Hematopoietic multipotent progenitor cell treated with erythropoietin and hydrocortisone succinate and interleukin-3 and kit ligand, for 17 days (in vitro differentiated cells): ENCODE results near the gene KIRREL3.

Experiments used
- DNase-seq: peaks from one replicate; pipeline ENCODE4 v3.0.0-alpha.2; 2015; ENCODE audit warnings: low spot score

KIRREL3 gene

DNA sequence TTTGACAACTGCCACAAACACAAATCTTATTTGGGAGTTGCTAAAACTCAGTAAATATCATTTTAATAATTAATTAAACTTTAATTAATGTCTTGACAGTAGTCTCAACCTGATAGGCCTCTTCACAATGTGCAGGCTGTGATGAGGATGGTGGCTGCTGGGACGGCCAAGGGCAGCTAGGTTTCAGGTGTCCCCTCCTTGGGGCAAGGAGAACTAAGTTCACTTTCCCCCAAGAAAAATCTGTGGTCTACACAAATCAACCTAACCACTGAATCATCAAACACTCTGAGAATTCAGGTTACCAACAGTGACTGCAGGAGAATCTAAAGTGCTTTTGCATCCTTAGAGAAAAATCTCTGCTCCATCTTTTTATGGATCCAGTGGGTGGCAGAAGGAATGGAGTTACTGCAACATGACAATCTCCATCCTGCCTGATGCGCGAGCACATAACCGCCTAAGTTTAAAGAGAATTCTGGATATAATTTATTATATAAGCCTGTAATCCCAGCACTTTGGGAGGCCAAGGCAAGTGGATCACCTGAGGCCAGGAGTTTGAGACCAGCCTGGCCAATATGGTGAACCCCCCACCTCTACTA lies 289.7 kb downstream of the KIRREL3 start:
- no peak for DNase-seq

DNA sequence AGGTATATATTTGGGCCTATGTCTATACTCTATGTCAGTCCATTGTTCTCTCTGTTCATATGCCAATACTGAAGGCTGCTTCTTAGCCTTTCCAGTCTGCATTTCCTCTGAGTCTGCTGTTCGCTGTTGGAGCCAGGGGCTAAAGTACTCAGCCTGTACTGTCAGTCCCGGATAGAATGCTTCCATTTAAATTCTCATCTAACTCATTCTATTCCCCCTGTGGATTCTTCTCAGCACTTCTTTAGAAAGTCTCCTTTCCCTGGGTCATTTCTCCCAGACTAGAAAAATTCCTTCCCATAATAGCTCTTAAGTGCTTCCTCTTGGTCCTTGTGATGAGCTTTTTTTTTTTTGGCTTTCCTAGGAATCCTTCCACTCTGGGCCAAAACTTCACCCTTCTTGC lies 293.1 kb downstream of the KIRREL3 start:
- no peak for DNase-seq

DNA sequence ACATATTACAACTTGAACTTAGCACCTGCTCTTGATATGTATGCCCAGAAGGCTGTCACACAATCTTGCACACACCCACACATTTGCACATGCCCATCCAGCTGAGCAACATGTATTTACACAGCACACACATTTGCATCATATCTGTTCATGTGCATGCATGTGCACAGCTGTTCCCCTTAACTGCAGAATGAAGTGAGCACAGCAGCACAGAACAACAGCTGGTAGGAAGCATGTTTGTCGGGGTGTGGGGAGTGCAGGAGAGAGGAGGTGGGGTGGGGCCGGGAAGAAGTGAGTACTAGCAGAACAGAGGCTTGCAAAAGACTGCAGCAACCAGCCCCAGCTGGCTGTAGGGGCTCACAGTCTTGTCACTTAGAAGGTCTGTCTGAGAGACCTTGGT lies 296.5 kb downstream of the KIRREL3 start:
- no peak for DNase-seq

GRCh38 chr11:126703662-126704061 lies 296.9 kb downstream of the KIRREL3 start:
- DNase-seq, result no peak

GRCh38 chr11:126702987-126703386 lies 297.6 kb downstream of the KIRREL3 start:
- DNase-seq, result no peak

GRCh38 chr11:126702165-126702720 lies 298.3 kb downstream of the KIRREL3 start:
- DNase-seq, result no peak

GRCh38 chr11:126701520-126701897 lies 299.1 kb downstream of the KIRREL3 start:
- no peak for DNase-seq

DNA sequence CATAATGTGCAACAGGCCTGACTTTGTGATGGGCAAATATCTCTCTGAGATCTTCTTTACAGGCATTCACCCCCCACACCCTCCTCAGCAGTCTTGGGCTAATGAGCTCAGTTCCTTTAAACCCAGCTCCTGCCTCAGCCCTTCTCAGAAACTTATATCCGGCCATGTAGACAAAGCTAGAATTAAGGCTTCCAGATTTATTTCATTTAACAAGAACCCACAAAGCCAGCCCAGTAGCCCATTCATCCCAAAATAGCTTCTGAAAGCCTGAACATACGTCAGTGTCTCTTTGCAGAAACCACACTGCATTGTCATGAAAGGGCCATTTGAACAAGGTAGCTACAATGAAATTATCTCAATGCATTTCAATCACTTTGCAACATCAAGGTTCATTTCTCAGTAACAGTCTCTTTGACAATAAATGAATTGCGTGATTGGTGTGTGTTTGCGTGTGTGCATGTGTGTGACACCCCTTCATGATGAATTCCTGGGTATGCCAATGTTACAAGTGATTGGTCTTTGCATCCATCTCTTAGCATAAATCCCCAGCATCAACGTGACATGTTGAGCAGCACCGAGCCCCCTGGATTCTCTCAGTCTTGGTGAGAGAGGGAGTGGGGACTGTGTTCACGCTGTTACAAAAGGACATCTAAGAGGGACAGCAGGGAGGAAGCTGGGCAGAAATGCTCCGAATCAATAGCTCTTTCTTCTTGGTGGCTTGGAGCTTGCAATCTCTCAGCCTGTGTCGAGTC lies 299.6 kb downstream of the KIRREL3 start:
- DNase-seq, result no peak

DNA sequence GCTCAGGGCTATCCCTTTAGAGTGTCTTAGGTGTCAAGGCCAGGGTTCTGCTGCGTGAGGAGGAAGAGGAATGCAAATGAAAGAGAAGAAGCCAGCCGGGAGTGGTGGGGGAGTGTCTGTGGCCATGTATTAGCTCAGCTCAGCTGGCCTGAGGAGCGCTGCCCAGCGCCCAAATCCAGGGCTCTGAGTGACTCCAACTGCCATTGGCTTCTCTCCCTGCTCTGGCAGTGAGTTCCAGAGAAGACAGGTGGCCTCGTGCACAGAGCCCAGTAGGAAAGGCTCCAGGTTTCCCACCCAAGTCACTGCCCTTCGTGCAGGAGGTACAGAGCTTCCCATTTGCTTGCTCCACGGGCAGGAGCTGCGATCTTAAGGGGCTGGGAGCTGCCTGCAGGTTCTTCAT lies 302.0 kb downstream of the KIRREL3 start:
- DNase-seq, result no peak

GRCh38 chr11:126697936-126698335 lies 302.6 kb downstream of the KIRREL3 start:
- no peak for DNase-seq

GRCh38 chr11:126696982-126697381 lies 303.6 kb downstream of the KIRREL3 start:
- DNase-seq, result no peak

DNA sequence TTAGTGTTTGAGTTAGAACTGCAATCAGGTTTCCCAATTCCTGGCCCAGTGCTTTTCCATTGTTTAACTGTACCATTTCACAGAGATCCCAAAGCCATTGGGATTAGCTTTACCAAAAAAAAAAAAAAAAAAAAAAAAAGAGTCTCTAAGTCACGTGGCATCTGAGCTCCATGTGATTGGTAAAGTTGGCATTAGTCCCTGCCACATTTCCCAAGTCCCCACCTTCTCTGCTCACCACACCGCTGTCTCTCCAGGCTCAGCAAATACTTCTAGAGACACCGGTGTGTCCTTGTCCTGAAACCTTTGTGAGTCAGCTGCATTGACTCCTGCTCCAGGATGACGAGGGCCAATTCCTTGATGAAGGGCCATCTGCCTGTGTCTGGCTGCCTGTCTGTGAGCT lies 305.3 kb downstream of the KIRREL3 start:
- DNase-seq, result no peak

- DNase-seq, result no peak
These were observed 306.4 kb downstream of the KIRREL3 start for GRCh38 chr11:126694065-126694625.

GRCh38 chr11:126687477-126687876 lies 313.1 kb downstream of the KIRREL3 start:
- no peak for DNase-seq

DNA sequence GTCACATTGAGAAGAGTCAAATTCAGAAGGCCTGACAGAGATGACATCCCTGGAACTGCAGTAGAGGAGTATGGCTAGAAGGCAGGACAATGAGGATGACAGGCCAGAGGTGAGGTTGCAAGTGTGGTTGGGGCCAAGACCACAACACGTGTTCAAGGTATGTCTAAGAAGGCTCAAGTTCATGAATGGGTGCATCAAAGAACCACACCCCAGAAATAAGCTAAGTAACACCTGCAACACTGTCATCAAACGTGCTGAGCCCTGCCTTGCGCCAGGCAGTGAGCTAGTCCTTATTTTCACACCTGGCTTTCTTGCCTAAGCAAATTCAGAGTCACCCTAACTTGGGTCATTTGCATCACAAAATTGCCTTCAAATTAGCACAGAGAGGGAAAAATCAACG lies 313.6 kb downstream of the KIRREL3 start:
- DNase-seq, result no peak

GRCh38 chr11:126683766-126684728 lies 316.5 kb downstream of the KIRREL3 start:
- no peak for DNase-seq

- DNase-seq, result no peak
These were observed 318.0 kb downstream of the KIRREL3 start for GRCh38 chr11:126682590-126682989.

DNA sequence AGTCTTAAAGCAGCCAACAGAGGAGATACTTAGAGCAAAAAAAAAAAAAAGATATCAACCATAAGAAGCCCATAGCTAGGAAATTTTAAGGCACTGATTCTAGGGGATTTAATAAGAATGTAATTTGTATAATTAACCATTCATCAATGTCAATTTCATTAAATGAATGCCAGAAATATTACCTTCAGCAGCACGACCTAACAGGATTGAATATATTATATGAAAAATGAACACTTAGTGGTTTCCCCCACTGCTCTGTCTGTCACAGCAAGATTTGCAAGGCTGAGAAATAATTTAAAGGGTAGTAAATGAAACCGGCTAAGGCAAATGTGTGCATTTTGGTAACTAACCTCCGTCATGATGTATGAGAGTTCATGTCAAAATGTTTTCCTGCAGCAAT lies 319.9 kb downstream of the KIRREL3 start:
- no peak for DNase-seq

DNA sequence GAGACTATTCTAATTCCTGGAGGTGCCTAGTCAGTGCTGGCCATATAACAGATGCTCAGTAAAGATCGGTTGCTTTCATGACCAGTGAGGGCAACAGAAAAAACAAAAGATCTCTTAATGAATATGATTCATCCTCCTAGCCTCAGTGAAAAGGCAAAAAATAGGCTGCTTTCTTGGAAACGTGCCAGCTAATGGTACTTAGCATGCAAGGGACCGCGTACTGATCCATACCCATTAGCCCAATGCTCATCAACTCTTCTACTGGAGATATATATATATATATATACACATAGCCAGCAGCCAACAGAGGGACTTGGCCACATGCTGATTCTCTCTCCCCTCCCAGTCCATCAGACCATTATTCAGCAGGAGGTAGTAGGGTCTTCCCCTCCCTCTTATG lies 320.4 kb downstream of the KIRREL3 start:
- DNase-seq, result no peak

GRCh38 chr11:126679033-126679432 lies 321.5 kb downstream of the KIRREL3 start:
- DNase-seq, result no peak

DNA sequence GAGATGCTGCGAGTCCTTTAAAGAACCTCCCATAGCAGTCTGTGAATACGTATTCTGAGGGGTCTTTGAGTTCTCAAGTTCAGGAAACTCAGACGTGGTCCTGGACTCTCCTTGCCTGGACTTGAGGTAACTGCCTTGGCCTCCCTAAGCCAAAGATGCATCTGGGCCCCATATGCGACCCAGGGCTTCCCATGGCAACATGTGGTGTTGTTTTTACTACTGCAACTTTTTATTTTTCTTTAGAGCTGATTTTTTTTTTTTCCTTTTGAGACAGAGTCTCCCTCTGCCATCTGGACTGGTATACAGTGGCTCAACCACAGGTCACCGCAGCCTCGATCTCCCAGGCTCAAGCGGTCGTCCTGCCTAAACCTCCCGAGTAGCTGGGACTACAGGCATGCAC lies 324.0 kb downstream of the KIRREL3 start:
- no peak for DNase-seq

- no peak for DNase-seq
These were observed 327.3 kb downstream of the KIRREL3 start for GRCh38 chr11:126673319-126673718.
